Tibial nerve (tissue), 4 donors: ENCODE results near the gene ACLY. TPM values are rescaled to one million over a fixed set of nuclear protein-coding genes. Genes with fewer than 3 reads are reported as not detected.
A peak's percentile ranks its signal among the peaks of the same experiment; 100 is the strongest.

Experiments
- DNase-seq, 2 donors: peaks; one replicate each; pipeline ENCODE4 v3.0.0-alpha.2; 2019; ENCODE audit warnings: low spot score in 2 of 2
- H3K27ac ChIP-seq, 4 donors: fragments of 200-600 bp; sonication (generic) in 3 of 4; one replicate each; pipeline ENCODE4 v1.5.1; 2017 to 2019; ENCODE audit warnings: mild to moderate bottlenecking in 1 of 4
- H3K27me3 ChIP-seq, 2 donors: fragments of 200-600 bp; sonication (generic) in 1 of 2; one replicate each; pipeline versions ENCODE4 v1.5.1 to v1.6.0; 2017 to 2019
- H3K36me3 ChIP-seq, 3 donors: fragments of 200-600 bp; sonication (generic); one replicate each; pipeline ENCODE4 v1.5.1; 2018 to 2019
- H3K4me1 ChIP-seq, 4 donors: fragments of 200-600 bp; sonication (generic) in 3 of 4; one replicate each; pipeline ENCODE4 v1.5.1; 2017 to 2019
- H3K4me3 ChIP-seq, 4 donors: fragments of 200-600 bp; sonication (generic) in 3 of 4; one replicate each; pipeline ENCODE4 v1.5.1; 2017 to 2019; ENCODE audit warnings: mild to moderate bottlenecking in 1 of 4, moderate library complexity in 1 of 4
- H3K9me3 ChIP-seq, 4 donors: fragments of 200-600 bp; sonication (generic) in 3 of 4; one replicate each; pipeline ENCODE4 v1.5.1; 2017 to 2019
- EP300 ChIP-seq, 2 donors: sonication (generic); formaldehyde crosslinking; IDR thresholded peaks; one replicate each; pipeline ENCODE4 v1.6.1; 2017; ENCODE audit warnings: antibody characterized with exemption in 2 of 2, mild to moderate bottlenecking in 1 of 2
- POLR2A ChIP-seq, 2 donors: fragments of 450-650 bp; IDR thresholded peaks; one replicate each; pipeline ENCODE4 v1.6.1; 2017; ENCODE audit warnings: antibody characterized with exemption in 2 of 2, mild to moderate bottlenecking in 2 of 2, moderate library complexity in 2 of 2
- WGBS, 2 donors: methylation state at CpG; one replicate each; pipeline ENCODE4 v1.1.5; 2018; 5-methylcytosine and 5-hydroxymethylcytosine counted together
- total RNA-seq, 4 donors: library from RNA; depleted of rRNA; stranded (reverse); fragments of >200 nt; gene quantifications; one replicate each; pipeline ENCODE4 v1.1.0, GENCODE V29; 2016
- TF ChIP-seq, protein P1 (sequence below), 5 experiments: fragments of 200-600 bp in 3 of 5; fragments of 450-650 bp in 2 of 5; sonication (generic) in 3 of 5; IDR thresholded peaks; one replicate each; pipeline ENCODE4 v1.5.1; 2016 to 2019; ENCODE audit warnings: antibody characterized with exemption in 5 of 5, mild to moderate bottlenecking in 3 of 5, moderate library complexity in 2 of 5

Gene ACLY
- total RNA-seq, 4 donors from 2014 or later, result 62.8 to 102 (median 72.6) TPM

DNA sequence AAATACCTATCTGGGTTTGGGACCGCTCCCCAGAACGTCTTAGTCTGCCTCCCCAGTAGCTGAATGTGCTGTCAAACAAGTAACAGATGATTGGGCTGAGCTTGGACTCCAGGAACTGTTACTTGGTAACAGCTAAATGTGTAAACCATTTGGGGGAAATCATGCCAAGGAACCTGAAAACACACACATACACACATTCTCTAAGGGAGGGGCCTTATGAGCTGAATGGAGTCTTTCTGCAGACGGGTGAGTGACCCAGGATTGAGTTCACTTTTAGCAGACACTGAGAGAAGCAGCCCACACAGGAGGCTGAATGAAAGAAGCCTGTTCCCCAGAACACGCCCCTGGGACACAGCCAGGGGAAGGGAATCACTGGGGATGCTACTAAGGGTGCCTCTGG is 1.6 kb downstream of the ACLY start:
- H3K4me1 ChIP-seq, result peaks cover 0 to 67% (median 32%) of the 10 kb centered on the region in 4 donors
- no peaks in the 10 kb centered on the region for H3K9me3 ChIP-seq
- WGBS, 2 donors, result 29 to 31% methylated on average over 4 of the region's 4 CpGs
- DNase-seq, result peak; percentile 28 to 30
- H3K36me3 ChIP-seq, result peaks cover 0 to 16% (median 0%) of the 10 kb centered on the region in 3 donors
- H3K27ac ChIP-seq, result peak overlapping the region in 3 of 4 donors; percentile 91
- H3K4me3 ChIP-seq, result peak overlapping the region in 1 of 4 donors; percentile 96
- H3K27me3 ChIP-seq, result no peaks in the 10 kb centered on the region
- peak in 1 of 2 donors; percentile 40 for TF ChIP-seq EP300 (IDR thresholded peaks at IDR 0.05)
- TF ChIP-seq, protein P1, sequence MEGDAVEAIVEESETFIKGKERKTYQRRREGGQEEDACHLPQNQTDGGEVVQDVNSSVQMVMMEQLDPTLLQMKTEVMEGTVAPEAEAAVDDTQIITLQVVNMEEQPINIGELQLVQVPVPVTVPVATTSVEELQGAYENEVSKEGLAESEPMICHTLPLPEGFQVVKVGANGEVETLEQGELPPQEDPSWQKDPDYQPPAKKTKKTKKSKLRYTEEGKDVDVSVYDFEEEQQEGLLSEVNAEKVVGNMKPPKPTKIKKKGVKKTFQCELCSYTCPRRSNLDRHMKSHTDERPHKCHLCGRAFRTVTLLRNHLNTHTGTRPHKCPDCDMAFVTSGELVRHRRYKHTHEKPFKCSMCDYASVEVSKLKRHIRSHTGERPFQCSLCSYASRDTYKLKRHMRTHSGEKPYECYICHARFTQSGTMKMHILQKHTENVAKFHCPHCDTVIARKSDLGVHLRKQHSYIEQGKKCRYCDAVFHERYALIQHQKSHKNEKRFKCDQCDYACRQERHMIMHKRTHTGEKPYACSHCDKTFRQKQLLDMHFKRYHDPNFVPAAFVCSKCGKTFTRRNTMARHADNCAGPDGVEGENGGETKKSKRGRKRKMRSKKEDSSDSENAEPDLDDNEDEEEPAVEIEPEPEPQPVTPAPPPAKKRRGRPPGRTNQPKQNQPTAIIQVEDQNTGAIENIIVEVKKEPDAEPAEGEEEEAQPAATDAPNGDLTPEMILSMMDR (IDR thresholded peaks at IDR 0.05), result no peak
- TF ChIP-seq POLR2A (IDR thresholded peaks at IDR 0.05), result no peak

DNA sequence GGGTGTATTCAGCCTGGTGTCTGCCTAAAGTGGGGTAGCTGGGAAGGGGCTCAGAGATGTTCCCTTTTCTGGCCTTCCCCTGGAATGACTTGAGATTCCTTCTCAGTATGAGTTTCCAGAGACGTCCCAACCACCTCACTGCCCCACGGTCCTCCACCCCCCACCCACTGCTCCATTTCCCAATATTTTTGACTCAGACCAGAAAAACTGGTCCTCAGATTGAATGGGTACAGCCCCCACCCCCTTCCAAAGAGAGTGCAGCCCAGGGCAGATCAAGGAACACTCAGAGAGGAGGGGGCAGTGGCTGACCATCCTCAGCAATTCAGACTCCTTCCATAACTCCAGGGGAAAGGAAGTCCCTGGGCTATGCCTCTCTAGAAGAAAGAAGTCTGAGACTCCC is 3.2 kb downstream of the ACLY start:
- Histone ChIP-seq H3K36me3 (peaks cover 2 to 32% (median 6%) of the 10 kb centered on the region in 3 donors), H3K9me3 (no peaks in the 10 kb centered on the region), H3K27me3 (no peaks in the 10 kb centered on the region), H3K27ac (peak overlapping the region in 1 of 4 donors; percentile 57), H3K4me1 (peaks cover 0 to 67% (median 32%) of the 10 kb centered on the region in 4 donors), H3K4me3 (no peak overlapping the region)
- WGBS, 2 donors, result 60 to 61% methylated on average over 2 of the region's 2 CpGs
- no peak for DNase-seq
- no peak for TF ChIP-seq EP300 (IDR thresholded peaks at IDR 0.05)
- TF ChIP-seq, protein P1 (IDR thresholded peaks at IDR 0.05), result no peak
- no peak for TF ChIP-seq POLR2A (IDR thresholded peaks at IDR 0.05)

DNA sequence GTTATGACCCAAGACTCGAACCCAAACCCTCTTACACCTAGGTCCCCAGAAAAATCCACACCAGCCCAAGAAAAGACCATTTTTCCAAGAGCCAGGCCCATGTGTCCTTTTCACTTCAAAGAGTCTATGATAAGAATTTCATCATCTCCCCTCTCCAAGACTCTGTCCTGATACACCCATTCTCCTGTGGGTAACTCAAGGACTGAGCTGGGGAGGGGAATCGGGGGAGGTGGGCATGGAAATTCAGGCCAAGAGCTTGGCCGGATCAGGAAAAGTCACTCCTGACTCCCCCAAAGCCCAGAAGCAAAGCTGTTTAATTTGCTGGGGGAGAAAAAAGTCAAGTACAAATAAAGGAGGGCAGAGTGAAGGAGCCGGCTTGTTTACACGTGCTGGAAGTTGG is 3.7 kb downstream of the ACLY start:
- H3K36me3 ChIP-seq, result peaks cover 7 to 38% (median 8%) of the 10 kb centered on the region in 3 donors
- TF ChIP-seq, protein P1 (IDR thresholded peaks at IDR 0.05), result no peak
- TF ChIP-seq POLR2A (IDR thresholded peaks at IDR 0.05), result no peak
- TF ChIP-seq EP300 (IDR thresholded peaks at IDR 0.05), result no peak
- no peaks in the 10 kb centered on the region for H3K27me3 ChIP-seq
- 69 to 73% methylated on average over 5 of the region's 5 CpGs for WGBS, 2 donors
- no peak for DNase-seq
- peaks cover 0 to 67% (median 32%) of the 10 kb centered on the region in 4 donors for H3K4me1 ChIP-seq
- H3K27ac ChIP-seq, result peak overlapping the region in 1 of 4 donors; percentile 57
- H3K4me3 ChIP-seq, result no peak overlapping the region
- H3K9me3 ChIP-seq, result no peaks in the 10 kb centered on the region

DNA sequence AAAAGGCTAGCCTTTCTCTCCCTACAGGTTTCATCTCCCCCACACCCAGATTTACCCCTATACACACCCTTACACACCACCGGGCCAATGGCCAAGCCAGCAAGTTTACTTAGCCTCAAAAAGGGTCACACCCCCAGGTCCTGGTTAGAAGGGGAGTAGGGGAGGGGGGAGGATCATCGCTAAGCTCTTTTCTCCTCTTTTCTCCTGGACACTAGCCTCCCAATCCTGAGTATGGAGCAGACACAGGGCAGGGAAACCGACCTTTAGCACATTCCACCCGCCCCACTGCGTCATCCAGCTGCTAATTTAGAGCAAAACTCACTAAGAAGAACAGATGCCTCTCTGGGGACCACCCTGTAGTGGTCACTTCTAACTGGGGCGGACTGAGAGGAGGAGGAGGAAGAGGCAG is 4.4 kb downstream of the ACLY start:
- TF ChIP-seq POLR2A (IDR thresholded peaks at IDR 0.05), result no peak
- peak in 1 of 2 donors; percentile 20 for TF ChIP-seq EP300 (IDR thresholded peaks at IDR 0.05)
- TF ChIP-seq, protein P1 (IDR thresholded peaks at IDR 0.05), result no peak
- DNase-seq, result peak; percentile 31 to 65
- Histone ChIP-seq H3K4me1 (peaks cover 0 to 60% (median 29%) of the 10 kb centered on the region in 4 donors), H3K27me3 (no peaks in the 10 kb centered on the region), H3K4me3 (no peak overlapping the region), H3K27ac (peak overlapping the region in 2 of 4 donors; percentile 11 to 57), H3K36me3 (peaks cover 7 to 44% (median 13%) of the 10 kb centered on the region in 3 donors), H3K9me3 (no peaks in the 10 kb centered on the region)
- WGBS, 2 donors, result 30 to 37% methylated on average over 6 of the region's 6 CpGs

DNA sequence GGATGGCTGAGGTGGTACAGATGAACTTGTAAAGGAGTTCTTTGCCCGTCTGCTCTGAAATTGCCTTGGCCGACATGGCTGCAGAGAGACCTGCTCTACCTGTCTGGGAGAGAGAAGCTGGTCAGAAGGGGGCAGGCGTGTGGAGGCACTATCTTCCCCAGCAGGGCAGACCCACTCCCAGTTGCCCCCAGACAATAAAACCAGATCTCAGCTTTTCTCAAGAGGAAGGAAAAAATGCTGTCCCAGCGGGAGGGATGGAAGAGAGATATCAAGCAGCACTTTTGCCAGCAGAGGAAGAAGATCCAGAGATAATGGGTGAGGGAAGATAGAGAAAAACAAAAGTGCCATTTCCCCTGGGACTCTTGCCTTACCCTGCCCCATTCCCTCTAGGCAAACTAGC is 5.0 kb downstream of the ACLY start:
- Histone ChIP-seq H3K9me3 (no peaks in the 10 kb centered on the region), H3K27ac (peak overlapping the region in 2 of 4 donors; percentile 11 to 25), H3K36me3 (peaks cover 7 to 50% (median 13%) of the 10 kb centered on the region in 3 donors), H3K4me1 (peaks cover 0 to 58% (median 28%) of the 10 kb centered on the region in 4 donors), H3K4me3 (no peak overlapping the region), H3K27me3 (no peaks in the 10 kb centered on the region)
- WGBS, 2 donors, result 82 to 87% methylated on average over 4 of the region's 4 CpGs
- no peak for DNase-seq
- TF ChIP-seq, protein P1 (IDR thresholded peaks at IDR 0.05), result no peak
- TF ChIP-seq POLR2A (IDR thresholded peaks at IDR 0.05) (no peak), EP300 (IDR thresholded peaks at IDR 0.05) (no peak)
